A375 (cell line): ENCODE data around the gene PEX19. TPM values are rescaled to one million over a fixed set of nuclear protein-coding genes. Genes with fewer than 3 reads are reported as not detected.

Experiments used
- small RNA-seq: library from RNA; depleted of rRNA; stranded (forward); fragments of <200 nt; gene quantifications from one replicate; pipeline ENCODE3, GENCODE V24; 2014
- total RNA-seq: library from RNA; depleted of rRNA; stranded (reverse); fragments of >200 nt; shearing (Covaris generic); gene quantifications from 2 replicates; pipeline ENCODE4 v1.2.3, GENCODE V29; 2014; rRNA removed

The PEX19 gene
- 43.5 and 76.4 TPM in 2 replicates for total RNA-seq

GRCh38 chr1:160284782-160285344 is at the start of gene PEX19:
PEX19 (minus strand) TSS chr1:160285133; CDS start chr1:160285124, 9 bp downstream.

GRCh38 chr1:160261893-160262794 is 22.8 kb downstream of the PEX19 start, which contains the start of gene DCAF8:
DCAF8 (minus strand) TSS chr1:160262549; CDS start chr1:160244008, 18,541 bp downstream.

Small RNA genes within 50 kb of the gene (small RNA-seq; reads per million reads assigned to genes)
- not detected for gene RF00019

Other genes with a start within 250 kb of the PEX19 start
- gene KCNJ10, start 215.0 kb downstream of the PEX19 start, total RNA-seq: not detected in 2 replicates
- gene KCNJ9, start 203.6 kb downstream of the PEX19 start, total RNA-seq: not detected in 2 replicates
- 29.2 and 30.3 TPM in 2 replicates for gene IGSF8, start 186.5 kb downstream of the PEX19 start, total RNA-seq
- gene ATP1A2, start 169.4 kb downstream of the PEX19 start, total RNA-seq: not detected in 2 replicates
- not detected in 2 replicates for gene ATP1A4, start 133.5 kb downstream of the PEX19 start, total RNA-seq
- not detected in 2 replicates for gene CASQ1, start 94.6 kb downstream of the PEX19 start, total RNA-seq
- gene PEA15, start 79.7 kb downstream of the PEX19 start, total RNA-seq: 107 and 133 TPM in 2 replicates
- gene DCAF8, start 22.6 kb downstream of the PEX19 start, total RNA-seq: 129 and 133 TPM in 2 replicates
- gene COPA, start 58.1 kb upstream of the PEX19 start, total RNA-seq: 220 and 233 TPM in 2 replicates
- 69.7 and 76.8 TPM in 2 replicates for gene NCSTN, start 58.2 kb upstream of the PEX19 start, total RNA-seq
- 0.11 and 0.26 TPM in 2 replicates for gene NHLH1, start 81.9 kb upstream of the PEX19 start, total RNA-seq
- 1.3 and 1.4 TPM in 2 replicates for gene VANGL2, start 115.4 kb upstream of the PEX19 start, total RNA-seq
- not detected in 2 replicates for gene SLAMF6, start 238.1 kb upstream of the PEX19 start, total RNA-seq